Lower leg skin (tissue), 4 donors: ENCODE results near the gene CTDSPL. TPM values are rescaled to one million over a fixed set of nuclear protein-coding genes. Genes with fewer than 3 reads are reported as not detected.
A peak's percentile ranks its signal among the peaks of the same experiment; 100 is the strongest.

ENCODE experiments used
- DNase-seq, 2 donors: peaks; one replicate each; pipeline ENCODE4 v3.0.0-alpha.2; 2019; ENCODE audit warnings: low spot score in 2 of 2
- H3K4me3 ChIP-seq: fragments of 200-600 bp; sonication (generic); 2 replicates; pipeline ENCODE4 v1.5.1; 2017; ENCODE audit warnings: mild to moderate bottlenecking, low read depth; ENCODE audit not compliant: poor library complexity, severe bottlenecking
- POLR2A ChIP-seq, 2 donors: fragments of 450-650 bp; IDR thresholded peaks; one replicate each; pipeline ENCODE4 v1.6.1; 2016 to 2017; ENCODE audit warnings: antibody characterized with exemption in 2 of 2, mild to moderate bottlenecking in 1 of 2, moderate library complexity in 1 of 2
- WGBS, 2 donors: methylation state at CpG; one replicate each; pipeline ENCODE4 v1.1.5; 2018; 5-methylcytosine and 5-hydroxymethylcytosine counted together
- intact Hi-C: fragments of 100-400 bp; cut with DNase I; formaldehyde crosslinking; loops from one replicate; pipeline ENCODE4 v1.15.0; 2023; ENCODE audit warnings: low total_unique reads
- total RNA-seq, 4 donors: library from RNA; depleted of rRNA; stranded (reverse); fragments of >200 nt; gene quantifications; one replicate each; pipeline ENCODE4 v1.1.0, GENCODE V29; 2016
- TF ChIP-seq, protein P1 (sequence below), 3 donors: fragments of 450-650 bp; IDR thresholded peaks; one replicate each; pipeline ENCODE4 v1.5.1; 2016; ENCODE audit warnings: antibody characterized with exemption in 3 of 3, mild to moderate bottlenecking in 3 of 3, moderate library complexity in 2 of 3

CTDSPL gene
- total RNA-seq, 4 donors from 2014 or later, result 59.8 to 97.5 (median 94.6) TPM

DNA sequence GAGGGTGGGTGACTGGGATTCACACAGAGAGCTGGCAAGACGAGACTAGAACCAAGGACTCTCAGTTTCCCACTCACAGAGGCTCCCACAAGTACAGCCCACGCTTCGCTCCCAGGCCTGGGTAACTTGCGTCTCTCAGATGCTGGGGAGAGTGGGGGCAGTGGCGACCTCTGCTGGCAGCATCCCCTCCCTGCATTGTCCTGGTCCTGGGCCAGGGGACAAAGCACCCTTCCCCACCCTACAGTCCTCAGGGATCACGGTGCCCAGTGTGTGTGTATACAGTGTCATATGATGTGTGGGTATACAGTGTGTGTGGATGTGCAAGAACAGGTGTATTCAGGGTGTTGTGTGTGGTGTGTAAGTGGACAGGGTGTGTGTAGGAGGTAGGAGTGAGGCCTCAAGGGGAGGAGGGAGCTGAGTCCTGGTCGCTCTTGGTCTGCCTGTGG is 141.7 kb downstream of the CTDSPL start:
- TF ChIP-seq POLR2A (IDR thresholded peaks at IDR 0.05), result no peak
- TF ChIP-seq, protein P1, sequence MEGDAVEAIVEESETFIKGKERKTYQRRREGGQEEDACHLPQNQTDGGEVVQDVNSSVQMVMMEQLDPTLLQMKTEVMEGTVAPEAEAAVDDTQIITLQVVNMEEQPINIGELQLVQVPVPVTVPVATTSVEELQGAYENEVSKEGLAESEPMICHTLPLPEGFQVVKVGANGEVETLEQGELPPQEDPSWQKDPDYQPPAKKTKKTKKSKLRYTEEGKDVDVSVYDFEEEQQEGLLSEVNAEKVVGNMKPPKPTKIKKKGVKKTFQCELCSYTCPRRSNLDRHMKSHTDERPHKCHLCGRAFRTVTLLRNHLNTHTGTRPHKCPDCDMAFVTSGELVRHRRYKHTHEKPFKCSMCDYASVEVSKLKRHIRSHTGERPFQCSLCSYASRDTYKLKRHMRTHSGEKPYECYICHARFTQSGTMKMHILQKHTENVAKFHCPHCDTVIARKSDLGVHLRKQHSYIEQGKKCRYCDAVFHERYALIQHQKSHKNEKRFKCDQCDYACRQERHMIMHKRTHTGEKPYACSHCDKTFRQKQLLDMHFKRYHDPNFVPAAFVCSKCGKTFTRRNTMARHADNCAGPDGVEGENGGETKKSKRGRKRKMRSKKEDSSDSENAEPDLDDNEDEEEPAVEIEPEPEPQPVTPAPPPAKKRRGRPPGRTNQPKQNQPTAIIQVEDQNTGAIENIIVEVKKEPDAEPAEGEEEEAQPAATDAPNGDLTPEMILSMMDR (IDR thresholded peaks at IDR 0.05), result peak in 1 of 3 donors; percentile 15
- WGBS, 2 donors, result 43 to 51% methylated on average over 7 of the region's 7 CpGs
- DNase-seq, result no peak
- no peak overlapping the region for H3K4me3 ChIP-seq
- intact Hi-C loops, result loop anchor here (10.0 kb wide), 1 partner anchor 111 kb away; no protein-coding TSS in a partner anchor

DNA sequence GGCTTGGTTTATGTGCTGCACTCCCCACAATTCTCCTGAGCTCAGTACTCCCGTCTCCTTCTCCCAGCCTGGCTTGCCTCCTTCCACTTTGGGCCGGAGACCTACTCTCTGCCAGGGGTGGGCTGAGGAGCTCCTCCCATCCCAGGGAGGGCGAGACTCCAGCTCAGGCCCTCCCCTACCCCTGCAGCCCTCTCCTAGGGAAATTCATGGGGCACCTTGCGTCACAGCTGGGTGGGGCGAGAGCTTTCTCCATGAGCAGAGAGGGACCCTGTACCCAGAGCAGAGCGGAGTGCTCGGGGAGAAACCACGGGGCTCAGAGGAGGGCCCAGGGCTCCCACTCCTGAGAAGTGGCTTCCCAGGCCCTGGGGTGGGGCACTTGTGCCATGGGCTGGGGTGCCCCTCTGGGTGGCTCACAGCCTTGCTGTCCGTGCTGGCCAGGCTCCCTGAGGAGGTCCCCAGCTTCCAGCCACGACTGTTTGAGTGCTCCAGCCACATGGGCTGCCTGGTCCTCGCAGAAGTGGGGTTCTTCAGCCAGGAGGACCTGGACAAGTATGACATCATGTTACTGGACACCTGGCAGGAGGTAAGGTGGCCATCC is 142.2 kb downstream of the CTDSPL start:
- 72 to 80% methylated on average over 4 to 7 of the region's 11 CpGs for WGBS, 2 donors
- no peak overlapping the region for H3K4me3 ChIP-seq
- TF ChIP-seq, protein P1 (IDR thresholded peaks at IDR 0.05), result no peak
- no peak for TF ChIP-seq POLR2A (IDR thresholded peaks at IDR 0.05)
- DNase-seq, result no peak
- intact Hi-C loops, result loop anchor here (10.0 kb wide), 1 partner anchor 111 kb away; no protein-coding TSS in a partner anchor

- intact Hi-C loops, result loop anchor here (10.0 kb wide), 1 partner anchor 110 kb away; no protein-coding TSS in a partner anchor
- H3K4me3 ChIP-seq, result no peak overlapping the region
- 57 to 70% methylated on average over 14 of the region's 14 CpGs for WGBS, 2 donors
- TF ChIP-seq, protein P1 (IDR thresholded peaks at IDR 0.05), result no peak
- no peak for TF ChIP-seq POLR2A (IDR thresholded peaks at IDR 0.05)
- DNase-seq, result peak; percentile 78 to 93
Observed at GRCh38 chr3:38004415-38005075, 142.9 kb downstream of the CTDSPL start.

GRCh38 chr3:38005076-38006020 is 143.7 kb downstream of the CTDSPL start:
- intact Hi-C loops, result loop anchor here (10.0 kb wide), 1 partner anchor 109 kb away; no protein-coding TSS in a partner anchor
- DNase-seq, result no peak
- TF ChIP-seq, protein P1 (IDR thresholded peaks at IDR 0.05), result no peak
- no peak for TF ChIP-seq POLR2A (IDR thresholded peaks at IDR 0.05)
- 46 to 49% methylated on average over 15 of the region's 15 CpGs for WGBS, 2 donors
- H3K4me3 ChIP-seq, result no peak overlapping the region

DNA sequence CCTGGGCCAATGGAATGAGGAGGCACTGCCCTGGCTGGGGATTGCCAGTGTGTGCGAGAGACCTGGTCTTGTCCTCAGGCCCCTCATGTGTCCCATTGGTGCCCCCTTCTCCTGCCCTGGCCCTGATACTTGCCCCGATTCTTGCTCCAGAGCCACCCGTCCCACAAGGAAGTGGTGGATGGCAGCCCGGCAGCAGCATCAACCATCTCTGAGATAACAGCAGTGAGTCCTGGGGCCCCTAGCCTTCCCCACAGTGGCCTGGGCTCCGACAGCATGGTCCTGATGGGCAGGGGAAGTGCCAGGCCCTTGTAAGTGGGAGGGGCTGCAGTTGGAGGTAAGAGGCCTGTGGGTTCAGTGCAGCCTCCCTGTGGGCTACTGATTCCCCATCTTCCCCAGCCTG is 144.4 kb downstream of the CTDSPL start:
- DNase-seq, result no peak
- H3K4me3 ChIP-seq, result no peak overlapping the region
- 91 to 93% methylated on average over 5 of the region's 5 CpGs for WGBS, 2 donors
- intact Hi-C loops, result loop anchor here (10.0 kb wide), 1 partner anchor 109 kb away; no protein-coding TSS in a partner anchor
- TF ChIP-seq POLR2A (IDR thresholded peaks at IDR 0.05), result no peak
- TF ChIP-seq, protein P1 (IDR thresholded peaks at IDR 0.05), result no peak
